ENCODE measurements around the gene LCN6. TPM values are rescaled to one million over a fixed set of nuclear protein-coding genes. Genes with fewer than 3 reads are reported as not detected.
A peak's percentile ranks its signal among the peaks of the same experiment; 100 is the strongest.

The LCN6 gene
- total and polyA plus RNA-seq, 9 of the 15 experiments (the other 6 are each of a cell fraction or from before 2014, with no cell fraction given) = 0.10 to 0.45 (median 0.37) TPM; not detected in 5

DNA sequence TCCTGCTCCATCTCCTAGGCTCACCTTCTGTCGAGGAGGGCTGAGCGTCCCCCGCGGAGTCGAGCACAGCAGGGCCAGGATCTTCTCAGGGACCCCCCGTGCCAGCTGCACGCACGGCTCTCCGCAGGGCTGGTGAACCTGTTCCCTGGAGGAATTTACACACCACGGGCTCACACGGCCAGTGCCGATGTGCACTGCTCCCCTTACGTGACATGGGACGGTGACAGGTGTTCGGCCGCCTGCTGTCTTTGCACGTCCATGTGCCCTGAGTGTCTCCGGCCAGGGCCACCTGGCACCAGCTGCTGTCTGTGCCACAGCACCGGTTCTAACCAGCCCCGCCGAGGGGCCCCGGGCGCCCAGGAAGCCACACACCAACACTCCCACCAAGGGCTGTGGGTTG is 52.4 kb downstream of the LCN6 start (continued):
- TF ChIP-seq, protein P1, sequence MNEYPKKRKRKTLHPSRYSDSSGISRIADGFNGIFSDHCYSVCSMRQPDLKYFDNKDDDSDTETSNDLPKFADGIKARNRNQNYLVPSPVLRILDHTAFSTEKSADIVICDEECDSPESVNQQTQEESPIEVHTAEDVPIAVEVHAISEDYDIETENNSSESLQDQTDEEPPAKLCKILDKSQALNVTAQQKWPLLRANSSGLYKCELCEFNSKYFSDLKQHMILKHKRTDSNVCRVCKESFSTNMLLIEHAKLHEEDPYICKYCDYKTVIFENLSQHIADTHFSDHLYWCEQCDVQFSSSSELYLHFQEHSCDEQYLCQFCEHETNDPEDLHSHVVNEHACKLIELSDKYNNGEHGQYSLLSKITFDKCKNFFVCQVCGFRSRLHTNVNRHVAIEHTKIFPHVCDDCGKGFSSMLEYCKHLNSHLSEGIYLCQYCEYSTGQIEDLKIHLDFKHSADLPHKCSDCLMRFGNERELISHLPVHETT (CRISPR knock-in tag; conservative IDR thresholded peaks at IDR 0.05 in 1 of 2, IDR thresholded peaks at IDR 0.05 in 1 of 2) = no peak
- TF ChIP-seq SRSF9 (IDR thresholded peaks at IDR 0.05; ENCODE audit: borderline replicate concordance, low read depth, low read length) = no peak

DNA sequence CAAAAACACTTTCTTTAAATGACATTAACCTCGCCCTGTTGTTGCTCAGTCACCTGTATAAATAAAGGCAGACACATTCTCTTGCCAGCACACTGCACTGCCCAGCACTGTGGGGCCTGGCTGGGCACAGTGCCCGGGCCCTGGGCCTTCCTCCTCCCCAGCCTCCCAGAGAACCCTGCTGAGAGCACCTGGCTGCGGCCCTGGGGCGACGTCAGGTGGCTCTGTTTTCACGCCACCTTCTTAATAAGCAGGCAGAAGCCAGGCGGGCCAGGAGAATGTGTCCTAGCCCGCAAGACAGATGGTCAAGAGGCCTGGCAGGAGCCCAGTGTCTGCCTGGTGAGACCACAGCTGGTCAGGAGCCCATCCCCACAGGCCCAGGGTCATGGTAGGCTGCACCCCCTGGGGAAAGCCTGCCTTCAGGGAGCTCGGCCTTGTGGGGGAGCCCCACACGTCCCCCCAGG is 52.9 kb downstream of the LCN6 start:
- CTCF ChIA-PET (ENCODE audit: low intra/inter-chr PET ratio) = no interaction called here
- WGBS (ENCODE audit: insufficient coverage, low coverage, missing lambda C conversion rate) = 45% methylated on average over 9 of the region's 10 CpGs
- DNase-seq (ENCODE audit: extremely low read depth in 1 of 4, low spot score in 3 of 4) = no peak

More for the DNA sequence above, 52.9 kb downstream of the LCN6 start:
- Histone ChIP-seq H3K9me3 (replicated peaks; ENCODE audit: control insufficient read depth, insufficient read depth, low read depth, low read length) (no peaks in the 10 kb centered on the region), H3K4me3 (no peak overlapping the region), H3K36me3 (ENCODE audit: control insufficient read depth, insufficient read depth, low read length) (no peaks in the 10 kb centered on the region), H3K27ac (ENCODE audit: extremely low read depth, low read depth, low read length) (no peak overlapping the region), H3K79me2 (ENCODE audit: control insufficient read depth, insufficient read depth, low read length) (no peaks in the 10 kb centered on the region), H2AFZ (ENCODE audit: low read depth, low read length) (no peak overlapping the region), H3K9me1 (ENCODE audit: control insufficient read depth, insufficient read depth, low read length) (no peaks in the 10 kb centered on the region), H3K4me1 (replicated peaks in 1 of 2; ENCODE audit: control insufficient read depth in 2 of 2, insufficient read depth in 2 of 2, low read length in 2 of 2) (peaks cover 9 to 68% of the 10 kb centered on the region in 2 experiments; a peak in 4 of 5 replicates), H3K4me2 (ENCODE audit: insufficient read depth, low read length) (no peak overlapping the region), H4K20me1 (replicated peaks; ENCODE audit: control insufficient read depth, insufficient read depth, low read length) (no peaks in the 10 kb centered on the region), H3K27me3 (ENCODE audit: control insufficient read depth in 2 of 2, insufficient read depth in 2 of 2, low read length in 2 of 2) (no peaks in the 10 kb centered on the region), H3K9ac (ENCODE audit: insufficient read depth in 1 of 2, low read depth in 2 of 2, low read length in 2 of 2) (peak overlapping the region in 1 of 2 experiments; percentile 69; a peak in 1 of 4 replicates)
- in situ Hi-C loops (cut with MboI) (no loop called here), intact Hi-C loops (cut with micrococcal nuclease) (no loop called here)
- TF ChIP-seq COPS2 (conservative IDR thresholded peaks at IDR 0.05) (no peak), XRCC5 (IDR thresholded peaks at IDR 0.05; ENCODE audit: low read depth, low read length) (no peak), BHLHE40 (IDR thresholded peaks at IDR 0.05; ENCODE audit: low read length) (no peak), HDAC3 (IDR thresholded peaks at IDR 0.05; ENCODE audit: borderline replicate concordance, partially characterized antibody) (no peak), RFX7 (CRISPR knock-in tag; IDR thresholded peaks at IDR 0.05) (no peak), JUNB (CRISPR knock-in tag; conservative IDR thresholded peaks at IDR 0.05) (no peak), ADNP (tag; IDR thresholded peaks at IDR 0.05) (no peak), NR4A1 (CRISPR knock-in tag; IDR thresholded peaks at IDR 0.05) (no peak), NR4A1 (tag; IDR thresholded peaks at IDR 0.05) (no peak), PTTG1 (tag; IDR thresholded peaks at IDR 0.05; ENCODE audit: low read depth) (no peak), EZH2 (IDR thresholded peaks at IDR 0.05; ENCODE audit: borderline replicate concordance, low read depth, low read length) (no peak)
- TF ChIP-seq, protein P2, sequence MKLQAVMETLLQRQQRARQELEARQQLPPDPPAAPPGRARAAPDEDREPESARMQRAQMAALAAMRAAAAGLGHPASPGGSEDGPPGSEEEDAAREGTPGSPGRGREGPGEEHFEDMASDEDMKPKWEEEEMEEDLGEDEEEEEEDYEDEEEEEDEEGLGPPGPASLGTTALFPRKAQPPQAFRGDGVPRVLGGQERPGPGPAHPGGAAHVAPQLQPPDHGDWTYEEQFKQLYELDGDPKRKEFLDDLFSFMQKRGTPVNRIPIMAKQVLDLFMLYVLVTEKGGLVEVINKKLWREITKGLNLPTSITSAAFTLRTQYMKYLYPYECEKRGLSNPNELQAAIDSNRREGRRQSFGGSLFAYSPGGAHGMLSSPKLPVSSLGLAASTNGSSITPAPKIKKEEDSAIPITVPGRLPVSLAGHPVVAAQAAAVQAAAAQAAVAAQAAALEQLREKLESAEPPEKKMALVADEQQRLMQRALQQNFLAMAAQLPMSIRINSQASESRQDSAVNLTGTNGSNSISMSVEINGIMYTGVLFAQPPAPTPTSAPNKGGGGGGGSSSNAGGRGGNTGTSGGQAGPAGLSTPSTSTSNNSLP (IDR thresholded peaks at IDR 0.05; ENCODE audit: borderline replicate concordance, low read depth, low read length) = no peak
- TF ChIP-seq, protein P3, sequence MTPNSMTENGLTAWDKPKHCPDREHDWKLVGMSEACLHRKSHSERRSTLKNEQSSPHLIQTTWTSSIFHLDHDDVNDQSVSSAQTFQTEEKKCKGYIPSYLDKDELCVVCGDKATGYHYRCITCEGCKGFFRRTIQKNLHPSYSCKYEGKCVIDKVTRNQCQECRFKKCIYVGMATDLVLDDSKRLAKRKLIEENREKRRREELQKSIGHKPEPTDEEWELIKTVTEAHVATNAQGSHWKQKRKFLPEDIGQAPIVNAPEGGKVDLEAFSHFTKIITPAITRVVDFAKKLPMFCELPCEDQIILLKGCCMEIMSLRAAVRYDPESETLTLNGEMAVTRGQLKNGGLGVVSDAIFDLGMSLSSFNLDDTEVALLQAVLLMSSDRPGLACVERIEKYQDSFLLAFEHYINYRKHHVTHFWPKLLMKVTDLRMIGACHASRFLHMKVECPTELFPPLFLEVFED (CRISPR knock-in tag; conservative IDR thresholded peaks at IDR 0.05) = no peak
- no TSS peak for BruUV-seq (replicated peaks)
- ATAC-seq = no peak
- no peak for FAIRE-seq
- POLR2A ChIA-PET = interaction anchor here (1.0 kb wide), 1 partner anchor 10 kb away, joined by 3 read pairs; no protein-coding TSS in a partner anchor

Data from K562 (cell line).